Caki2 (cell line): ENCODE results near the gene BRD9. TPM values are rescaled to one million over a fixed set of nuclear protein-coding genes. Genes with fewer than 3 reads are reported as not detected.
A peak's percentile ranks its signal among the peaks of the same experiment; 100 is the strongest.

Experiments used
- DNase-seq: peaks from one replicate; pipeline ENCODE4 v3.0.0-alpha.2; 2015; ENCODE audit warnings: low read depth
- in situ Hi-C: cut with HindIII; loops from 2 replicates; pipeline ENCODE4 v1.10.0; 2016; ENCODE audit warnings: low sequenced_read_pairs, low pct_unique_long_range_greater_than_20kb, mixed read lengths
- total RNA-seq: library from RNA; depleted of rRNA; stranded (reverse); fragments of >200 nt; shearing (Covaris generic); gene quantifications from 2 replicates; pipeline ENCODE4 v1.2.3, GENCODE V29; 2014; ENCODE audit warnings: low replicate concordance

BRD9 gene
- total RNA-seq, 1 experiment from 2014 or later: 20.4 TPM

GRCh38 chr5:909994-910768 lies 17.6 kb upstream of the BRD9 start:
- in situ Hi-C loops: no loop called here
- no peak for DNase-seq

- no peak for DNase-seq
- in situ Hi-C loops: no loop called here
Observed at GRCh38 chr5:909086-909485, 16.5 kb upstream of the BRD9 start.

- in situ Hi-C loops: no loop called here
- DNase-seq: no peak
Observed at GRCh38 chr5:908172-908571, 15.6 kb upstream of the BRD9 start.

GRCh38 chr5:907366-907910 lies 14.8 kb upstream of the BRD9 start:
- in situ Hi-C loops: no loop called here
- DNase-seq: no peak

- in situ Hi-C loops: no loop called here
- no peak for DNase-seq
Observed at GRCh38 chr5:905139-905642, 12.6 kb upstream of the BRD9 start.

GRCh38 chr5:903756-904096 lies 11.1 kb upstream of the BRD9 start:
- in situ Hi-C loops: no loop called here
- DNase-seq: no peak

- in situ Hi-C loops: no loop called here
- no peak for DNase-seq
Observed at GRCh38 chr5:902129-902916, 9.7 kb upstream of the BRD9 start.

GRCh38 chr5:900781-901180 lies 8.2 kb upstream of the BRD9 start:
- DNase-seq: no peak
- in situ Hi-C loops: no loop called here

- in situ Hi-C loops: no loop called here
Observed at GRCh38 chr5:893711-894110, 1.1 kb upstream of the BRD9 start.

GRCh38 chr5:893137-893506 lies 521 bp upstream of the BRD9 start:
- in situ Hi-C loops: no loop called here

More at GRCh38 chr5:893711-894110, 1.1 kb upstream of the BRD9 start:
- no peak for DNase-seq

GRCh38 chr5:891837-892393 lies 686 bp downstream of the BRD9 start:
- DNase-seq: peak; percentile 38
- in situ Hi-C loops: no loop called here

More at GRCh38 chr5:893137-893506, 521 bp upstream of the BRD9 start:
- DNase-seq: no peak

- DNase-seq: peak; percentile 88
- in situ Hi-C loops: no loop called here
Observed at GRCh38 chr5:891117-891836, 1.3 kb downstream of the BRD9 start.

- in situ Hi-C loops: no loop called here
- DNase-seq: no peak
Observed at GRCh38 chr5:889075-889710, 3.4 kb downstream of the BRD9 start.

GRCh38 chr5:888638-889035 lies 4.0 kb downstream of the BRD9 start:
- no peak for DNase-seq
- in situ Hi-C loops: no loop called here

GRCh38 chr5:887947-888637 lies 4.5 kb downstream of the BRD9 start:
- in situ Hi-C loops: no loop called here
- DNase-seq: no peak

- in situ Hi-C loops: no loop called here
Observed at GRCh38 chr5:886716-887325, 5.8 kb downstream of the BRD9 start.

GRCh38 chr5:886036-886435 lies 6.6 kb downstream of the BRD9 start:
- DNase-seq: no peak
- in situ Hi-C loops: no loop called here

More at GRCh38 chr5:886716-887325, 5.8 kb downstream of the BRD9 start:
- no peak for DNase-seq
